ENCODE data around the gene MRPS22. TPM values are rescaled to one million over a fixed set of nuclear protein-coding genes. Genes with fewer than 3 reads are reported as not detected.

MRPS22 gene
- total RNA-seq, 3 donors from 2014 or later (not counting 1 experiment from before 2014, with no cell fraction given) = 32.4 to 39.1 (median 35.3) TPM

DNA sequence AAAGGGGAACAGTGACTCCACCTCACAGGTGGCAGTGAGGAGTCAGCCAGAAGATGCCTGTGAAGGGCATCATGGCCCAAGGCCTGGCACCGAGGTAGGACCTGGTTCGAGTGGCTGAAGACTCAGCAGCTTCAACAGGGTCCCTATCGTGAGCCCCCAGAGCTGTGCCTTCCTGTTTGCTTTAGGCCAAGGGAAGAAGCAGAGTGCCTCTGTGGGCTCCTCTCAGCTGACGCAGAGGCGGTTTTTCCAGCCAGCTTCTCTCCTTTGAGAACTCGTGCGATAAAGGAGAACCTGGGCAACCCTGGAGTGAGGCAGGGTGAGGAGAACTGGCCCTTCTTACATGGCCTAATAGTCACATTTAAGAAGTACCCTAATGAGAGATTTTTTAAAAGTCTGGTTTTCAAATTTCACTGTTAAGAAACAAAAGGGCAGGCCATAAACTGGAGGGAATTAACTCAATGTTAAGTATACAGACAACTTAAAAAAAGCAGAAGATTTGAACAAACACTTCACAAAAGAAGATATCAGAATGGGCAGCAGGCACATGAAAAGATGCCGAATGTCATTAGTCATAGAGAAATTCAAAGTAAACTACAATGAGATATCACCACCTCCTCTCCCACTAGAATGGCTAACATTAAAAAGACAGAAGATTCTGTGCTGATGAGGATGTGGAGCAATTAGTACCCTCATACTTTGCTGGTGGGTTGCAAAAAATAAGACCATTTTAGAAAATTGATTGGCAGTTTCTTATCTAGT is 23.1 kb upstream of the MRPS22 start:
- Mint-ChIP-seq H3K4me1 (no peaks in the 10 kb centered on the region), H3K27me3 (ENCODE audit: low read depth in 2 of 2) (peaks cover 14 to 15% of the 10 kb centered on the region in 2 donors), H3K27ac (no peak overlapping the region), H3K9me3 (no peaks in the 10 kb centered on the region), H3K36me3 (no peaks in the 10 kb centered on the region), H3K4me3 (no peak overlapping the region)
- ATAC-seq (no peak), DNase-seq (no peak)
- H3K27ac ChIP-seq (ENCODE audit: low read length) = no peak overlapping the region
- H3K27me3 ChIP-seq (ENCODE audit: control insufficient read depth, insufficient read depth, low read length) = no peaks in the 10 kb centered on the region
- no peaks in the 10 kb centered on the region for H3K9me3 ChIP-seq (ENCODE audit: control insufficient read depth, insufficient read depth, low read length)
- H3K4me1 ChIP-seq (ENCODE audit: control insufficient read depth, insufficient read depth, low read length) = no peaks in the 10 kb centered on the region
- H3K4me3 ChIP-seq (ENCODE audit: low read length) = no peak overlapping the region
- intact Hi-C loops (cut with micrococcal nuclease) = no loop called here
- WGBS (ENCODE audit: insufficient coverage) = 78% methylated on average over 7 of the region's 8 CpGs
- no peak for TF ChIP-seq CTCF (IDR thresholded peaks at IDR 0.05)
- no peaks in the 10 kb centered on the region for H3K36me3 ChIP-seq (ENCODE audit: control insufficient read depth, insufficient read depth, low read length)

- Mint-ChIP-seq H3K27me3 (ENCODE audit: low read depth in 2 of 2) (peaks cover 3 to 15% of the 10 kb centered on the region in 2 donors), H3K36me3 (no peaks in the 10 kb centered on the region), H3K4me3 (no peak overlapping the region), H3K27ac (no peak overlapping the region), H3K9me3 (no peaks in the 10 kb centered on the region), H3K4me1 (no peaks in the 10 kb centered on the region)
- Histone ChIP-seq H3K36me3 (ENCODE audit: control insufficient read depth, insufficient read depth, low read length) (no peaks in the 10 kb centered on the region), H3K4me1 (ENCODE audit: control insufficient read depth, insufficient read depth, low read length) (no peaks in the 10 kb centered on the region), H3K9me3 (ENCODE audit: control insufficient read depth, insufficient read depth, low read length) (no peaks in the 10 kb centered on the region), H3K27ac (ENCODE audit: low read length) (no peak overlapping the region), H3K27me3 (ENCODE audit: control insufficient read depth, insufficient read depth, low read length) (no peaks in the 10 kb centered on the region), H3K4me3 (ENCODE audit: low read length) (no peak overlapping the region)
- no peak for ATAC-seq
- intact Hi-C loops (cut with micrococcal nuclease) = no loop called here
- TF ChIP-seq CTCF (IDR thresholded peaks at IDR 0.05) = no peak
- no peak for DNase-seq
- 64% methylated on average over 5 of the region's 5 CpGs for WGBS (ENCODE audit: insufficient coverage)
Measured at GRCh38 chr3:139322346-139322745, 21.5 kb upstream of the MRPS22 start.

DNA sequence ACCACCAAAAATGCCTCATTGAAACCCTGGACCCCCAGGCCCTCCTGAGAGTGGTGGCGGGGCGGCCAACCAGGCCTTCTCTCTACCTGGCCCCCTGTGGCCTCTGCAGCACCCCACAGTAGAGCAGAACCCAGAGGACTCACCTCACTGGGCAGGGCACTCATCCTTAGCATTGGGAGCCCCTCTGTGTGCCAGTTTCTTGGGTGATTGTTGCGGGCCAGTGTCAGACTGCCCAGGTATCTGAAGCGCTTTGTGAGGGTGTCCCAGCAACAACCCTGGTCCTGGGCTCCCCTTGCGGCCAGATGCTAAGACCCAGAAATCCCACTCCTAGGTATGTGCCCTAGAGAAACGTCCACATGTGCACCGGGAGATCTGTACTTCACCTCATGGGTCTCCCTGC is 20.7 kb upstream of the MRPS22 start:
- no peaks in the 10 kb centered on the region for H3K36me3 ChIP-seq (ENCODE audit: control insufficient read depth, insufficient read depth, low read length)
- no peak overlapping the region for H3K4me3 ChIP-seq (ENCODE audit: low read length)
- H3K4me1 ChIP-seq (ENCODE audit: control insufficient read depth, insufficient read depth, low read length) = no peaks in the 10 kb centered on the region
- no peaks in the 10 kb centered on the region for H3K36me3 Mint-ChIP-seq
- no peak overlapping the region for H3K27ac Mint-ChIP-seq
- H3K27me3 ChIP-seq (ENCODE audit: control insufficient read depth, insufficient read depth, low read length) = no peaks in the 10 kb centered on the region
- no peaks in the 10 kb centered on the region for H3K4me1 Mint-ChIP-seq
- TF ChIP-seq CTCF (IDR thresholded peaks at IDR 0.05) = no peak
- no peaks in the 10 kb centered on the region for H3K9me3 Mint-ChIP-seq
- H3K27me3 Mint-ChIP-seq (ENCODE audit: low read depth in 2 of 2) = peaks cover 0 to 15% of the 10 kb centered on the region in 2 donors
- H3K4me3 Mint-ChIP-seq = no peak overlapping the region
- WGBS (ENCODE audit: insufficient coverage) = 89% methylated on average over 7 of the region's 7 CpGs
- H3K27ac ChIP-seq (ENCODE audit: low read length) = no peak overlapping the region
- no peaks in the 10 kb centered on the region for H3K9me3 ChIP-seq (ENCODE audit: control insufficient read depth, insufficient read depth, low read length)
- DNase-seq (no peak), ATAC-seq (no peak)
- intact Hi-C loops (cut with micrococcal nuclease) = no loop called here

DNA sequence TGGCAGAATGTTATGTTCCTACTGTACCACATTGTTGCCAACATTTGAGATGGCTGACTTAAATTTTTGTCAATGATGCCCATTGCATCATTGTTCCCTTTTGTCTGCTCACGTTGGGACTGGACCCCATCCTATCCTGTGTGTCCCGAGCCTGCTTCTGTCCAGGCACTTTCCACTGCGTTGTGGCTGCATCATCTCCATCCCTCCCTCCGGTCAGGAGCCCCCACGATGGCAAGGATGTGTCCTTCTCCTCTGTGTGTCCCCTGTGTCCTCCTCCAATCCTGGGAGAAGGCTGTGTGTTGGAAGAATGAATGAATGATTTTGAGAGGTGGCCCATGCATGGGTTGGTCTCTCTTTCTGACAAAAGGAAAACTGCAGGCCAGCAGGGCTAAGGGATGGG is 19.4 kb upstream of the MRPS22 start:
- Mint-ChIP-seq H3K9me3 (no peaks in the 10 kb centered on the region), H3K27ac (no peak overlapping the region), H3K36me3 (no peaks in the 10 kb centered on the region), H3K4me1 (peaks cover 2 to 12% of the 10 kb centered on the region in 2 donors), H3K4me3 (no peak overlapping the region), H3K27me3 (ENCODE audit: low read depth in 2 of 2) (peaks cover 0 to 8% of the 10 kb centered on the region in 2 donors)
- 67% methylated on average over 5 of the region's 5 CpGs for WGBS (ENCODE audit: insufficient coverage)
- no peak for DNase-seq
- H3K9me3 ChIP-seq (ENCODE audit: control insufficient read depth, insufficient read depth, low read length) = no peaks in the 10 kb centered on the region
- H3K4me1 ChIP-seq (ENCODE audit: control insufficient read depth, insufficient read depth, low read length) = peaks cover 8% of the 10 kb centered on the region
- ATAC-seq = no peak
- H3K27me3 ChIP-seq (ENCODE audit: control insufficient read depth, insufficient read depth, low read length) = no peaks in the 10 kb centered on the region
- no peaks in the 10 kb centered on the region for H3K36me3 ChIP-seq (ENCODE audit: control insufficient read depth, insufficient read depth, low read length)
- H3K27ac ChIP-seq (ENCODE audit: low read length) = no peak overlapping the region
- no peak overlapping the region for H3K4me3 ChIP-seq (ENCODE audit: low read length)
- TF ChIP-seq CTCF (IDR thresholded peaks at IDR 0.05) = no peak
- intact Hi-C loops (cut with micrococcal nuclease) = no loop called here
